Glutamatergic neuron (in vitro differentiated cells): Measurements from ENCODE around the gene LENG9. TPM values are rescaled to one million over a fixed set of nuclear protein-coding genes. Genes with fewer than 3 reads are reported as not detected.

ENCODE experiments used
- DNase-seq: peaks from one replicate; pipeline ENCODE4 v3.0.0; 2022
- H3K27ac Mint-ChIP-seq: one replicate; pipeline ENCODE4 v1.8.0; 2020; ENCODE audit warnings: mild to moderate bottlenecking, mixed read lengths, inconsistent platforms; ENCODE audit not compliant: unreplicated experiment
- H3K27me3 Mint-ChIP-seq: one replicate; pipeline ENCODE4 v1.8.0; 2020; ENCODE audit warnings: mild to moderate bottlenecking, moderate library complexity, mixed read lengths, inconsistent platforms; ENCODE audit not compliant: unreplicated experiment
- H3K36me3 Mint-ChIP-seq: one replicate; pipeline ENCODE4 v1.8.0; 2020; ENCODE audit warnings: mild to moderate bottlenecking, mixed read lengths, inconsistent platforms; ENCODE audit not compliant: unreplicated experiment
- H3K4me1 Mint-ChIP-seq: one replicate; pipeline ENCODE4 v1.8.0; 2020; ENCODE audit warnings: mild to moderate bottlenecking, low read depth, mixed read lengths, inconsistent platforms; ENCODE audit not compliant: unreplicated experiment
- H3K4me3 Mint-ChIP-seq: one replicate; pipeline ENCODE4 v1.8.0; 2020; ENCODE audit warnings: mild to moderate bottlenecking, mixed read lengths, inconsistent platforms; ENCODE audit not compliant: unreplicated experiment
- H3K9me3 Mint-ChIP-seq: one replicate; pipeline ENCODE4 v1.8.0; 2020; ENCODE audit warnings: mild to moderate bottlenecking, moderate library complexity, mixed read lengths, inconsistent platforms; ENCODE audit not compliant: unreplicated experiment
- CTCF ChIP-seq: fragments of 200-600 bp; sonication (generic); IDR thresholded peaks from one replicate; pipeline ENCODE4 v1.5.0; 2021; ENCODE audit not compliant: partially characterized antibody, unreplicated experiment
- total RNA-seq: library from RNA; stranded (reverse); fragmentation: NEBNext Ultra II Directional; extraction: Animal tissue kit (Norgen Biotek cat#: 25700); gene quantifications from one replicate; pipeline ENCODE4 v1.2.1, GENCODE V29; 2021; ENCODE audit not compliant: unreplicated experiment

The LENG9 gene
- total RNA-seq, 1 donor from 2014 or later: 4.7 TPM

DNA sequence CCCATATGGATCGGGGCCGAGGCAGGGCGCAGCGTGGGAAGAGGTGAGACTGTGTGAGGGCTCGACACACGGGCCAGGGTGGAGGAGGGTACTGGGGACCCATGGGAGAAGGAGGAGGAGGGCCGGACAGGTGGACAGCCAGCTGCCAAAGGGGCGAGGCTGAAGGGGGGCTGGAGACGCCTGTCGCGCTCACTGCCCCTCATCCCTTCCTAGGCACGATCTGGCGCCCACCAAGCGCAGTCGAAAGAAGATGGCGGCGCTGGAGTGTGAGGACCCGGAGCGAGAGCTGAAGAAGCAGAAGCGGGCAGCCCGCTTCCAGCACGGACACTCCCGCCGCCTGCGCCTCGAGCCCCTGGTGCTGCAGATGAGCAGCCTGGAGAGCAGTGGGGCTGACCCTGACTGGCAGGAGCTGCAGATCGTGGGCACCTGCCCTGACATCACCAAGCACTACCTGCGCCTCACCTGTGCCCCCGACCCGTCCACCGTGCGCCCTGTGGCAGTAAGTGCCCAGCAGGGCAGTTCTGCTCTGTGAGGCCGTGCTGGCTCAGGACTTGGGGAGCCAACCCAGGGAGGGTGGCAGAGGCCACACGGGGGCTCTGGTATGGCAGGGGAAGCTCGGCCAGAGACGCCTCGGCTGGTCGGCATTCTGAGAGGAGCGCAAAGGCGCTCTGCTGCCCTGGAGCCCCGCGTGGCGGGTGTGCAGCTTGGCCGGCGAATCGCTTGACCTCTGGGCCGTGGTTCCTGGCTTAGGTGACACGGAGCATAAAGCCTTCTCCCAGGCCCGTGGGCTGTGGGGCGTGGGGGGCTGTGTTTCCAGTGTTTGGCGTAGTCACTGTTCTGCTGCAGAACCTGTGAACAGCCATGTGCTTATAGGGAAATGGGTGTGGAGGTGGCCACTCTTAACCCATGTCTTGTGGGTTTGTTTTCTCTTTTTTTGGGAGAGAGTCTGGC, 6.9 kb downstream of the LENG9 start:
- Mint-ChIP-seq H3K9me3 (peaks cover 16% of the 10 kb centered on the region), H3K4me3 (no peak overlapping the region), H3K27ac (no peak overlapping the region), H3K4me1 (peaks cover 3% of the 10 kb centered on the region), H3K27me3 (peaks cover 11% of the 10 kb centered on the region), H3K36me3 (peaks cover 5% of the 10 kb centered on the region)
- DNase-seq: no peak
- TF ChIP-seq CTCF: no peak

DNA sequence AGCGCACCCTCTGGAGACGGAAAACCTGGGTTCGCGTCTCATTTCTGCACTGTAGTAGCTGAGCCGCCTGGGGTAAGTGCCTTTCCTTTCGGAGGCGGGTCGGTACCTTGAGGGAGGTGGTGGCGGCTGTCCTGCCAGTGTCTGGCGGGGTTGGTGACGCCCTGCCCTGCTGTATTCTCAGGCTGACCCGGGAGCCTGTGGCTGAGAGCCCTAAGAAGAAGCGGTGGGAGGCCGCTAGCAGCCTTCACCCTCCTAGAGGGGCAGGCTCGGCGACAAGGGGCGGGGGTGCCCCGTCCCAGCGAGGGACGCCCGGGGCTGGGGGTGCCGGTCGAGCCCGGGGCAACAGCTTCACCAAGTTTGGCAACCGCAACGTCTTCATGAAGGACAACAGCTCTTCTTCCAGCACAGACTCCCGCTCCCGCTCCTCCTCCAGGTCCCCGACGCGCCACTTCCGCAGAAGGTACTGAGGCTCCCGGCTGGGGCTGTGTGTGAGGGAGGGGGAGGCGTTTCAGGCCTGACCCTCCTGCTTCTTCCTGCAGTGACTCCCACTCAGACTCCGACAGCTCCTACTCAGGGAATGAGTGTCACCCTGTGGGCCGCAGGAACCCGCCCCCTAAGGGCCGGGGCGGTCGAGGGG, 7.7 kb downstream of the LENG9 start:
- H3K9me3 Mint-ChIP-seq: peaks cover 15% of the 10 kb centered on the region
- peaks cover 2% of the 10 kb centered on the region for H3K4me1 Mint-ChIP-seq
- no peak for DNase-seq
- H3K27me3 Mint-ChIP-seq: peaks cover 13% of the 10 kb centered on the region
- no peak for TF ChIP-seq CTCF
- H3K36me3 Mint-ChIP-seq: peaks cover 5% of the 10 kb centered on the region
- no peak overlapping the region for H3K27ac Mint-ChIP-seq
- H3K4me3 Mint-ChIP-seq: no peak overlapping the region

DNA sequence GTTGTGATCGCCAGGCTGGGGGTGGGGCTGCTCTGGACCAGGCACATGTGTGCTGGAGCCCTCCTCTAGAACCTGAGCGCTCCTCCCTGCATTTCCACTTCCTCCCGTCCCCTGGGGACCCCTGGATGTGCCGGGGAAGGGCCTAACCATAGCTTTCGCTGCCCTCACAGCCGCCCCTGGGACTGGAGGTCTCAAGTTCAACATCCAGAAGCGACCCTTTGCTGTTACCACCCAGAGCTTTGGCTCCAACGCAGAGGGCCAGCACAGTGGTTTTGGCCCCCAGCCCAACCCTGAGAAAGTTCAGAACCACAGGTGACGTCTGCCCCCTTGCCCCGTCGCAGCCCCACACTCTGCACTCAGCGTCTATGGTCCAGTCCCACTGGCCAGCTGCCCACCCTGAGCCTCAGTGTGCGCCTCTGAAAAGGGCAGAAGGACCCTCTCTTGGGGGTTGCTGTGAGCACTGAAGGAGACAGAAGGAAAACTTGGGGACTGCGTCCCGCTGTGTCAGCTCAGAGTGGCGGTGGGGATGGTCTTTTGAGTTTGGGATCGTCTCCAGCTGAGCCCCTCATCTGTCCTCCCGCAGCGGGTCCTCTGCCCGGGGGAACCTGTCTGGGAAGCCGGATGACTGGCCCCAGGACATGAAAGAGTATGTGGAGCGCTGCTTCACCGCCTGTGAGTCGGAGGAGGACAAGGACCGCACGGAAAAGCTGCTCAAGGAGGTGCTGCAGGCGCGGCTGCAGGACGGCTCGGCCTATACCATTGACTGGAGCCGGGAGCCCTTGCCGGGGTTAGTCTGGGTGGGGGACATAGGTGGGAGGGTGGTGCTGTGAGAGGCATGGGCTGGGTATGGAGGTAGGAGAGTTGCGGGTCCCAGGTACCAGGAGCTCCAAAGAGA, 8.6 kb downstream of the LENG9 start:
- peaks cover 15% of the 10 kb centered on the region for H3K27me3 Mint-ChIP-seq
- peaks cover 7% of the 10 kb centered on the region for H3K4me1 Mint-ChIP-seq
- H3K9me3 Mint-ChIP-seq: peaks cover 24% of the 10 kb centered on the region
- no peak for TF ChIP-seq CTCF
- no peak for DNase-seq
- no peak overlapping the region for H3K27ac Mint-ChIP-seq
- peaks cover 8% of the 10 kb centered on the region for H3K36me3 Mint-ChIP-seq
- no peak overlapping the region for H3K4me3 Mint-ChIP-seq

DNA sequence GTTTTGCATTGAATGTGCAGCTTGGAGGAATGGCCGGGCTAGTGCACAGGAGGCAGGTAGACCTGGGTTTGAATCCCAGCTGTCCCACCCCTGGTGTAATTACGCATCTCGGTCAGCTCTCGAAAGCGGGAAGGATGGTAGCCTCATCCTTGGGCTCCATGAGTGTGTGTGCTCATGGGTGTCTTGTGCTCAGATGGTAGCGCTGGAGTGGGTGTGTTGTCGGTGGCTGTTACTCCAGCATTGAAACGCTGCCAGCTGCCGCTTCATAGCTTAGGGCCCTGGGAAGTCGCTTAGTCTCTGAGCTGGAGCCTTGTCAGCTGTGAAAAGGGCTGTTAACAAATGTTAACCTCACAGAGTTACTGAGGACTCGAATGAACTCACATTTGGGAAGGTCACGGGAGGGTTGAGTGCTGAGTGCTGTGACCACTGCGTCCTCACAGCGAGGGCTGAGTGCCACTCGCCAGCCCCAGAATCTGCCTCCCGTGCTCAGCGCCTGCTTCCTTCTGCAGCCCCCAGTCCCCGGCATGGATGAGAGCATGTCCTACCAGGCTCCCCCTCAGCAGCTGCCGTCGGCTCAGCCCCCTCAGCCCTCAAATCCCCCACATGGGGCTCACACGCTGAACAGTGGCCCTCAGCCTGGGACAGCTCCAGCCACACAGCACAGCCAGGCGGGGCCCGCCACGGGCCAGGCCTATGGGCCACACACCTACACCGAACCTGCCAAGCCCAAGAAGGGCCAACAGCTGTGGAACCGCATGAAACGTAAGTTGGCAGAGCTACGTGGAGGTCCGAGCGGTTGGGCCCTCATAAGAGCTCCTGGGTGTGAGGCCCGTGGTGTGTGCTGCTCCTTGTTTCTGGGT, 9.4 kb downstream of the LENG9 start:
- DNase-seq: no peak
- Mint-ChIP-seq H3K9me3 (peaks cover 28% of the 10 kb centered on the region), H3K27ac (no peak overlapping the region), H3K4me3 (no peak overlapping the region), H3K27me3 (peaks cover 20% of the 10 kb centered on the region), H3K36me3 (peaks cover 12% of the 10 kb centered on the region), H3K4me1 (peaks cover 7% of the 10 kb centered on the region)
- no peak for TF ChIP-seq CTCF
